Glutamatergic neuron (in vitro differentiated cells): ENCODE data around the gene SPON2. TPM values are rescaled to one million over a fixed set of nuclear protein-coding genes. Genes with fewer than 3 reads are reported as not detected.

Source experiments
- DNase-seq: peaks from one replicate; pipeline ENCODE4 v3.0.0; 2022
- H3K27ac Mint-ChIP-seq: one replicate; pipeline ENCODE4 v1.8.0; 2020; ENCODE audit warnings: mild to moderate bottlenecking, mixed read lengths, inconsistent platforms; ENCODE audit not compliant: unreplicated experiment
- H3K27me3 Mint-ChIP-seq: one replicate; pipeline ENCODE4 v1.8.0; 2020; ENCODE audit warnings: mild to moderate bottlenecking, moderate library complexity, mixed read lengths, inconsistent platforms; ENCODE audit not compliant: unreplicated experiment
- H3K36me3 Mint-ChIP-seq: one replicate; pipeline ENCODE4 v1.8.0; 2020; ENCODE audit warnings: mild to moderate bottlenecking, mixed read lengths, inconsistent platforms; ENCODE audit not compliant: unreplicated experiment
- H3K4me1 Mint-ChIP-seq: one replicate; pipeline ENCODE4 v1.8.0; 2020; ENCODE audit warnings: mild to moderate bottlenecking, low read depth, mixed read lengths, inconsistent platforms; ENCODE audit not compliant: unreplicated experiment
- H3K4me3 Mint-ChIP-seq: one replicate; pipeline ENCODE4 v1.8.0; 2020; ENCODE audit warnings: mild to moderate bottlenecking, mixed read lengths, inconsistent platforms; ENCODE audit not compliant: unreplicated experiment
- H3K9me3 Mint-ChIP-seq: one replicate; pipeline ENCODE4 v1.8.0; 2020; ENCODE audit warnings: mild to moderate bottlenecking, moderate library complexity, mixed read lengths, inconsistent platforms; ENCODE audit not compliant: unreplicated experiment
- CTCF ChIP-seq: fragments of 200-600 bp; sonication (generic); IDR thresholded peaks from one replicate; pipeline ENCODE4 v1.5.0; 2021; ENCODE audit not compliant: partially characterized antibody, unreplicated experiment
- total RNA-seq: library from RNA; stranded (reverse); fragmentation: NEBNext Ultra II Directional; extraction: Animal tissue kit (Norgen Biotek cat#: 25700); gene quantifications from one replicate; pipeline ENCODE4 v1.2.1, GENCODE V29; 2021; ENCODE audit not compliant: unreplicated experiment

Gene SPON2
- total RNA-seq, 1 donor from 2014 or later, result 769 TPM

DNA sequence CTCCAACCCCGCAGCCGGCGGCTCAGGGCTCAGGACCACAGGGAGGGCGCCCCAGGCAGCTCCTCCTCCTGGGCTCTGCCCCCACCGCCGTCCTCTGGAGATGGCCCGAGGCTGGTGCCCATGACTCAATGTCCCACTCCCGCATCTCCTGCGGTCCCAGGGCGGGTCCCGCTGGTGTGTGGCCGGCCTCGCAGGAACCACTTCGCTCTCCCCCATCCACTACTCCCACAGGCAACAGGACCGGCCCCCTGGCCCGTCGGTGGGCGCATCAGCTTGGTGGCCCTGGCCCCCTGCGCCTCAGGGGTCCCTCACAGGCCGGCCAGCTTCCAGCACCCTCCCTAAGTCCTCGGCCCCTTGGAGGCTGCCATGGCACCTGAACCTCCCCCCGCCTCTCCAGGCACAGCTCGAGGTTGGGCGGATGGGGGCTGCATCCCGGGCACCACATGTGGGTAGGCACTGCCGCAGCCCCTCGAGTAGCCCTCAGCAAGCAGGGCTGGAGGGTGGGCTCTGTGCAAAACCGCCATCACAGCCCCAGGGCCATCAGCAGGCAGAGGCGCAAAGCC is 22.8 kb upstream of the SPON2 start:
- peaks cover 6% of the 10 kb centered on the region for H3K27me3 Mint-ChIP-seq
- H3K4me3 Mint-ChIP-seq, result no peak overlapping the region
- H3K27ac Mint-ChIP-seq, result no peak overlapping the region
- TF ChIP-seq CTCF, result no peak
- H3K9me3 Mint-ChIP-seq, result peaks cover 10% of the 10 kb centered on the region
- peaks cover 16% of the 10 kb centered on the region for H3K4me1 Mint-ChIP-seq
- DNase-seq, result peak; percentile 11
- H3K36me3 Mint-ChIP-seq, result no peaks in the 10 kb centered on the region

DNA sequence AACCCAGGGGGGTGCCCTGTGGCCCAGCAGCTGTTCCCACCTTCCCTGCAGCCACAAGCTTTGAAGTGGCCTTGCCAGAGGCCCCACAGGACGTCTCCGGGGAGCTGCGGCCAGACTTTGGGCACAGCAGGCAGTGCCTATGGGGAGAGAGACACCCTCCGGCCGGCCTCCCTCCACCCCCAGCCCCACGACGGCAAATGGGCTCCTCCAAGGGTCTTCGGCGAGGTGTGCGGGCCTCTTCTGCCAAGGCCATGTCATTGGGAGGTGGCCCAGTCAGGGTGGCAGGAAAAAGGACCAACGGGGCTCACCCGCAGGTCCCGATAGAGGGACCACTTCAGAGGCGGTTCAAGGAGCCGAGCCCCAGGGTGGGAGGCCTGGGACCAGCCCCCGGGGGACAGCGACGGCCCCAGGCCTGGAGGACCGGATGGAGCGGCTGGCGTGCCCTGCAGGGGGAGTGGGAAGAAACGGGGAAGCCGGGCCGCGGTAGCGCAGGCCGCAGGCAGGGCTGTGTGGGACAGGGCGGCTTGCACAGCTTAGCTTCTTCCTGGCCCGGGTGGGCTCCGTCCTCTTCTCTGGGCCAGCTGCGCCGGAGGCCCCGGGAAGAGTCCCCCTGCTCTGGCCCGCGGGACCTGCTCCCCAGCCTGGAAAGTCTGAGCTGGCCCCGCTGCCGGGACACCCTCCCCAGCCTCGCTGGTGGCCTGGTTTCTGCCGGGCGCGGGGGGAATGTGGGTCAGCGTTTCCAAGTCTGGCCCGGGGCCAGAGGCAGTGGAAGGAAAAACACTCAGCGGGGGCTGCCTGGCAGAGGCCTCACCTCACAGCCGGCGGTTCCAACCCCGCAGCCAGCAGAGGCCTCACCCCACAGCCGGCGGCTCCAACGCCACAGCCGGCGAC is 21.9 kb upstream of the SPON2 start:
- no peaks in the 10 kb centered on the region for H3K36me3 Mint-ChIP-seq
- no peak overlapping the region for H3K4me3 Mint-ChIP-seq
- H3K4me1 Mint-ChIP-seq, result peaks cover 16% of the 10 kb centered on the region
- H3K9me3 Mint-ChIP-seq, result peaks cover 10% of the 10 kb centered on the region
- H3K27ac Mint-ChIP-seq, result no peak overlapping the region
- peak; percentile 24 for DNase-seq
- no peak for TF ChIP-seq CTCF
- peaks cover 3% of the 10 kb centered on the region for H3K27me3 Mint-ChIP-seq

DNA sequence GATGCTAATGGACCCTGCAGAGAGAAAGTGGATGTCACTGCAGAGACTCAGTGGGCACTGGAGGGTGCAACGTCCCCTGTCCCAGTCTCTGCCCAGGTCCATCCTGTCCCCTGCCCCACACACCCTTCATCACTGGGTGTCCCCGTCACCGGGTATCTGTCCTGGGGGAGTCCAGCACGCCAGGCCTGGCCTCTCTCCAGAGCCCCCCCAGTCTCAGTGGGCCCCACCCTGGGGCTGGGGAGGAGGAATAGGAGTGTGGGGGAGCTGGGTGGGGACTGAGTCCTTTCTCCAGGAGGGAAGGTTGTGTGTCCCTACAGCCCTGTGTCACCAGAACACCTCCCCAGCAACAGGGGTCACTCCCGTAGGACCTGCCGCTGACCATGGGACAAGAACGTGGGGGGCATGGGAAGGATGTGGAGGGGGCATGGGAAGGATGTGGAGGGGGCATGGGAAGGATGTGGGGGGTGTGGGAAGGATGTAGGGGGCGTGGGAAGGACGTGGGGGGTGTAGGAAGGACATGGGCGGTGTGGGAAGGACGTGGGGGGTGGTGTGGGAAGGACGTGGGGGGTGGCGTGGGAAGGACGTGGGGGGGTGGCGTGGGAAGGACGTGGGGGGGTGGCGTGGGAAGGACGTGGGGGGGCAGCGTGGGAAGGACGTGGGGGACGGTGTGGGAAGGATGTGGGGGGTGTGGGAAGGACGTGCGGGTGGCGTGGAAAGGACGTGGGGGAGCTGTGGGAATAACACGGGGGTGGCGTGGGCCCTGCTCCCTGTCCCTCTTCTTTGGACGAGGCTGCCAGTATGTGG is 21.0 kb upstream of the SPON2 start:
- no peak for TF ChIP-seq CTCF
- Mint-ChIP-seq H3K9me3 (peaks cover 9% of the 10 kb centered on the region), H3K4me1 (peaks cover 15% of the 10 kb centered on the region), H3K36me3 (no peaks in the 10 kb centered on the region), H3K27me3 (peaks cover 3% of the 10 kb centered on the region), H3K27ac (no peak overlapping the region), H3K4me3 (no peak overlapping the region)
- peak; percentile 28 for DNase-seq

DNA sequence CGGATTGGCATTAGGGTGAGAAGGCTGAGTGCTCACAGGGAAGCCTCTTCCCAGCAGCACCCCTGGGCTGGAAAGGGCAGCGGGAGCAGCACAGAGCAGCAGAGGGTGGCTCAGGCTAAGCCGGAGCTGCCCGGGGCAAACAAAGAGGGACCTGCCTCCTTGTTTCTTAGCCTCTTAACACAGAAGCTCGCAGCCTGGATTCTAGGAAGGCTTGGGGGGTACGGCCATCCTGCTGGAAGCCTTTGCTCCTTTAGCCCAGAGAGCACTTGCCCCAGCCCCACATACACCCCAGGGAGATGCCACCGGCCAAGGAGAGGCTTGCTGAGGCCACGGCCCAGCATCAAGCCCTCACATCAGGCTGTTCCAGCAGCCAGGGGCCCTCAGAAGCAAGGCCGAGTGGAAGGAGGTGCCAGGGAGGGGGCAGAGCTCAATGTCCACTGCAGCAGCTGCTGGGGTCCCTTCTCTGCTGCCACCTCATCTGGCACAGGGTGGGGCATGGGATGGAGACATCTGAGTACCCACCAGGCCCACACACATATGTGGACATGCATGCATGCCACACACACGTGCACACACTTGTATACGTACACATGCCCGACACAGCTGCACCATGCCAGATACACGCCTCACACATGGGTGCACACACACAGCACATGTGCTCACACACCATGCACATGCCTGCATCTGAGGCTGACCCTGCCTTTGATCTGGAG is 20.3 kb upstream of the SPON2 start:
- DNase-seq, result peak; percentile 18
- TF ChIP-seq CTCF, result no peak
- Mint-ChIP-seq H3K36me3 (no peaks in the 10 kb centered on the region), H3K27me3 (no peaks in the 10 kb centered on the region), H3K9me3 (peaks cover 4% of the 10 kb centered on the region), H3K4me1 (peaks cover 9% of the 10 kb centered on the region), H3K27ac (no peak overlapping the region), H3K4me3 (no peak overlapping the region)
